ENCODE measurements around the gene PREX1.

Gene PREX1

GRCh38 chr20:48681201-48681872 is 146.5 kb downstream of the PREX1 start:
- Mint-ChIP-seq H3K27me3 (ENCODE audit: low read depth) (no peaks in the 10 kb centered on the region), H3K9me3 (no peaks in the 10 kb centered on the region), H3K36me3 (ENCODE audit: low read depth) (peaks cover 6% of the 10 kb centered on the region), H3K27ac (no peak overlapping the region), H3K4me1 (peaks cover 29% of the 10 kb centered on the region), H3K4me3 (no peak overlapping the region)
- no peak for TF ChIP-seq CTCF (IDR thresholded peaks at IDR 0.05; ENCODE audit: unreplicated experiment in 3 of 3)

DNA sequence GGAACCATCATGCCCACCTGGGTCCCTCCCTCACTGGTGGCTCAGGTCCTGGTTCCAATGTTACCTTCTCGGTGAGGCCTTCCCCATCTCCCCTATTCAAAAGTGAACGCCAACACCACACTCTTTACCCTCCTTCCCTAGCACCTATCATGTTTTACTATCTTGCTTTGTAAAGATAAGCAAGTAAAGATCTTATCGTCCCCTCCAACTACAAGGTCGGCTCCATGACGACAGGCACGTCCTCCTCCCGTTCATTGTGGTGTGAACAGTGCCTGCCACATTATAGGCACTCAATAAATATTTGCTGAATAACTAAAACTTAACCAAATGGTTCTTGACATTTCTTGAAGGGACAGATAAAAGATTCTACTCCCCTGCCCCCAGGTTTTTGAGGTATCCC is 147.1 kb downstream of the PREX1 start:
- Mint-ChIP-seq H3K27ac (no peak overlapping the region), H3K4me3 (no peak overlapping the region), H3K4me1 (peaks cover 22% of the 10 kb centered on the region), H3K9me3 (no peaks in the 10 kb centered on the region), H3K27me3 (ENCODE audit: low read depth) (no peaks in the 10 kb centered on the region), H3K36me3 (ENCODE audit: low read depth) (peaks cover 6% of the 10 kb centered on the region)
- no peak for TF ChIP-seq CTCF (IDR thresholded peaks at IDR 0.05; ENCODE audit: unreplicated experiment in 3 of 3)

GRCh38 chr20:48679599-48679998 is 148.2 kb downstream of the PREX1 start:
- Mint-ChIP-seq H3K36me3 (ENCODE audit: low read depth) (peaks cover 10% of the 10 kb centered on the region), H3K4me1 (peaks cover 12% of the 10 kb centered on the region), H3K27ac (no peak overlapping the region), H3K4me3 (no peak overlapping the region), H3K9me3 (no peaks in the 10 kb centered on the region), H3K27me3 (ENCODE audit: low read depth) (peaks cover 6% of the 10 kb centered on the region)
- no peak for TF ChIP-seq CTCF (IDR thresholded peaks at IDR 0.05; ENCODE audit: unreplicated experiment in 3 of 3)

DNA sequence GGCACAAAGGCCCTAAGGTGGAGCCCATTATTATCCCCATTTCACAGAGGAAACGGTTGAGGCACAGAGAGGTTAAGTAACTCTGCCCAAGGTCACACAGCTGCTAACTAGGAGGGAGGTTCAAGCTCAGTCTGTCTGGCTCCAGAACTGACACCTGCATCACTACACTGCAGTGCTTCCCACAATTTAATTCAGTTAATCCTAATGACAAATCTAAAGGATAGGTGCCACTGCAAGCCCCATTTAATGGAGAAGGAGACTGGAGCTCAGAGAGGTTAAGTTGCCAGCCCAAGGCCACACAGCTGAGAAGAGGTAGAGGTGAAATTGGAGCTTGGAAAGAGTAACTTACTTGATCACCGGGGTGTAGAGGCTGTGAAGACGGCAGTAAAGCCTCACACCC is 148.8 kb downstream of the PREX1 start:
- Mint-ChIP-seq H3K4me3 (no peak overlapping the region), H3K36me3 (ENCODE audit: low read depth) (peaks cover 10% of the 10 kb centered on the region), H3K9me3 (no peaks in the 10 kb centered on the region), H3K4me1 (peaks cover 7% of the 10 kb centered on the region), H3K27ac (peak overlapping the region; percentile 20 to 29 (median 25)), H3K27me3 (ENCODE audit: low read depth) (peaks cover 6% of the 10 kb centered on the region)
- no peak for TF ChIP-seq CTCF (IDR thresholded peaks at IDR 0.05; ENCODE audit: unreplicated experiment in 3 of 3)

- Mint-ChIP-seq H3K36me3 (ENCODE audit: low read depth) (peaks cover 10% of the 10 kb centered on the region), H3K4me1 (peaks cover 7% of the 10 kb centered on the region), H3K27me3 (ENCODE audit: low read depth) (peaks cover 6% of the 10 kb centered on the region), H3K4me3 (no peak overlapping the region), H3K27ac (peak overlapping the region in 2 of 3 experiments; percentile 20 to 25), H3K9me3 (no peaks in the 10 kb centered on the region)
- no peak for TF ChIP-seq CTCF (IDR thresholded peaks at IDR 0.05; ENCODE audit: unreplicated experiment in 3 of 3)
These were observed 149.4 kb downstream of the PREX1 start for GRCh38 chr20:48678421-48678820.

GRCh38 chr20:48676795-48677460 is 150.9 kb downstream of the PREX1 start:
- peaks cover 11% of the 10 kb centered on the region for H3K27me3 Mint-ChIP-seq (ENCODE audit: low read depth)
- H3K27ac Mint-ChIP-seq, result no peak overlapping the region
- no peak for TF ChIP-seq CTCF (IDR thresholded peaks at IDR 0.05; ENCODE audit: unreplicated experiment in 3 of 3)
- H3K9me3 Mint-ChIP-seq, result no peaks in the 10 kb centered on the region
- H3K4me3 Mint-ChIP-seq, result no peak overlapping the region
- H3K36me3 Mint-ChIP-seq (ENCODE audit: low read depth), result peaks cover 10% of the 10 kb centered on the region
- H3K4me1 Mint-ChIP-seq, result peaks cover 7% of the 10 kb centered on the region
